ENCODE results near the gene RGS1. TPM values are rescaled to one million over a fixed set of nuclear protein-coding genes. Genes with fewer than 3 reads are reported as not detected.

The RGS1 gene
- total and polyA plus RNA-seq, 2 experiments from 2014 or later, result not detected

DNA sequence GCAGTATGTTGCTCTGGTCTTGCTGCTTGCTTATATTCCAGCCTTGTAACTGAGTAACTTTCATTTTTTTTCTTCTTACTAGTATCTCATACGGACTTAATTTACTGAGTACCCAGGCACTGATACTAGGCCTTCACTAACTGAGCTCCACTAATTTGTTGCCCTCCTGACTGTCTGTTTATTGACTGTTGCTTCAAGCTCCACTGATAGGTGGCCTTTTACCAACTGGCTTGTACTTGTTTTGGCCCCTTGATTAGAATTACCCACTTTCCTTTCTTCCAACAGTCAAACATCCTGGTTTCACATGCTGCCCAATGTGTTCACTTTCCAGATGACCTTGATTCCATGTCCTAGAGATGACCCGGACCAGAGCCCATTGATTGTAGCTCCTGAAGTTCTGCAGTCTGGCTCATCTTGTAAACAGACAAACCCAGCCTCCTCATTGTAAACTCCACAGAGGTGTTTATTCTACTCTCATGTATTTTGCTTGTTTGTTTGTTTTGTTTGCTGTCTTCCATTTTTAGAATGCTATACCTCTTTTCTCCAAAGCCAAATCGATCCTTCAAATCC, 27.7 kb downstream of the RGS1 start (continued):
- TF ChIP-seq ZNF462 (CRISPR knock-in tag; IDR thresholded peaks at IDR 0.05), result no peak

DNA sequence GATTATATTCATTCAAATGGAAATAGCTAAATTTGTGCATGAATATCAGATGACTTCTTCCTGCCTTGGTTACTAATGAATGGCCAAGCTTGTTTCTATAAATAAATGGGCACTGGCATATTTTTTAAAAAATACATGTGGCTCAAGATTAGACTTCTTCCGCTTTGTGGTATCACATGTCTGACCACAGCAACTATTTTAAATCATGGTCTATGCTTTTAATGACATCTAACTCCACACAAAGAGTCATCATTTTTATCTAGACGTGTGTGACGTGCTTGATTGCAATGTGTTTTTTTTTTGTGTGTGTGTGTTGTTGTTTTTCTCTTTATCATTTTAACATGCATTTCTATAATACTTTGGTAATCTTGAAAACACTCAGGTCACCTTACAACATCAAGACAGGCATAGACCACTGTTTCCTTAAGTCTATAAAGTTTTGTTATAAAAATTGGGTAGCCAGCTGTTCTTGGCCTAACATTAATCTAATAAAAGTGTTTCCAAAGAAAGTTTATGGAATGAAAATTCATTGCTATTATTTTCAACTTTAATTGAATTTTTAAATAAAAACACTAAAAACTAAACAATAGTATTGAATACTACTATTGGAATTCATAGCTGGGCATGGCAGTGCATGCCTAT, 29.5 kb downstream of the RGS1 start:
- H2AFZ ChIP-seq, result no peak overlapping the region
- no peak overlapping the region for H3K4me3 ChIP-seq
- no peaks in the 10 kb centered on the region for H3K27me3 ChIP-seq (ENCODE audit: insufficient read depth)
- no peaks in the 10 kb centered on the region for H3K9me2 ChIP-seq (ENCODE audit: insufficient read depth)
- no peaks in the 10 kb centered on the region for H3K36me3 ChIP-seq (ENCODE audit: insufficient read depth)
- Mint-ChIP-seq H3K27ac (no peak overlapping the region), H3K4me1 (no peaks in the 10 kb centered on the region), H3K9me3 (no peaks in the 10 kb centered on the region), H3K36me3 (ENCODE audit: low read depth) (no peaks in the 10 kb centered on the region), H3K4me3 (no peak overlapping the region), H3K27me3 (ENCODE audit: insufficient read depth, low read depth, poor library complexity) (no peaks in the 10 kb centered on the region)
- no peaks in the 10 kb centered on the region for H3F3A ChIP-seq (replicated peaks; ENCODE audit: low read depth)
- no peaks in the 10 kb centered on the region for H3K4me1 ChIP-seq (ENCODE audit: insufficient read depth)
- ATAC-seq (no peak), DNase-seq (ENCODE audit: low spot score) (no peak)
- no peaks in the 10 kb centered on the region for H3K79me2 ChIP-seq (replicated peaks; ENCODE audit: insufficient read depth)
- no peak overlapping the region for H3K4me2 ChIP-seq
- no peaks in the 10 kb centered on the region for H4K20me1 ChIP-seq (replicated peaks; ENCODE audit: insufficient read depth)
- H3K27ac ChIP-seq (ENCODE audit: low read depth), result no peak overlapping the region
- TF ChIP-seq, protein P1, sequence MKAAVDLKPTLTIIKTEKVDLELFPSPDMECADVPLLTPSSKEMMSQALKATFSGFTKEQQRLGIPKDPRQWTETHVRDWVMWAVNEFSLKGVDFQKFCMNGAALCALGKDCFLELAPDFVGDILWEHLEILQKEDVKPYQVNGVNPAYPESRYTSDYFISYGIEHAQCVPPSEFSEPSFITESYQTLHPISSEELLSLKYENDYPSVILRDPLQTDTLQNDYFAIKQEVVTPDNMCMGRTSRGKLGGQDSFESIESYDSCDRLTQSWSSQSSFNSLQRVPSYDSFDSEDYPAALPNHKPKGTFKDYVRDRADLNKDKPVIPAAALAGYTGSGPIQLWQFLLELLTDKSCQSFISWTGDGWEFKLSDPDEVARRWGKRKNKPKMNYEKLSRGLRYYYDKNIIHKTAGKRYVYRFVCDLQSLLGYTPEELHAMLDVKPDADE (IDR thresholded peaks at IDR 0.05), result no peak
- TF ChIP-seq ZNF331 (CRISPR knock-in tag; IDR thresholded peaks at IDR 0.05; ENCODE audit: low read depth) (no peak), NANOG (IDR thresholded peaks at IDR 0.05; ENCODE audit: borderline replicate concordance) (no peak), ZNF114 (CRISPR knock-in tag; IDR thresholded peaks at IDR 0.05) (no peak), JUNB (IDR thresholded peaks at IDR 0.05; ENCODE audit: unreplicated experiment) (no peak)
- TF ChIP-seq, protein P2, sequence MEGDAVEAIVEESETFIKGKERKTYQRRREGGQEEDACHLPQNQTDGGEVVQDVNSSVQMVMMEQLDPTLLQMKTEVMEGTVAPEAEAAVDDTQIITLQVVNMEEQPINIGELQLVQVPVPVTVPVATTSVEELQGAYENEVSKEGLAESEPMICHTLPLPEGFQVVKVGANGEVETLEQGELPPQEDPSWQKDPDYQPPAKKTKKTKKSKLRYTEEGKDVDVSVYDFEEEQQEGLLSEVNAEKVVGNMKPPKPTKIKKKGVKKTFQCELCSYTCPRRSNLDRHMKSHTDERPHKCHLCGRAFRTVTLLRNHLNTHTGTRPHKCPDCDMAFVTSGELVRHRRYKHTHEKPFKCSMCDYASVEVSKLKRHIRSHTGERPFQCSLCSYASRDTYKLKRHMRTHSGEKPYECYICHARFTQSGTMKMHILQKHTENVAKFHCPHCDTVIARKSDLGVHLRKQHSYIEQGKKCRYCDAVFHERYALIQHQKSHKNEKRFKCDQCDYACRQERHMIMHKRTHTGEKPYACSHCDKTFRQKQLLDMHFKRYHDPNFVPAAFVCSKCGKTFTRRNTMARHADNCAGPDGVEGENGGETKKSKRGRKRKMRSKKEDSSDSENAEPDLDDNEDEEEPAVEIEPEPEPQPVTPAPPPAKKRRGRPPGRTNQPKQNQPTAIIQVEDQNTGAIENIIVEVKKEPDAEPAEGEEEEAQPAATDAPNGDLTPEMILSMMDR (conservative IDR thresholded peaks at IDR 0.05; ENCODE audit: low read depth in 2 of 2), result no peak
